Aorta (tissue), 5 donors: ENCODE data around the gene HVCN1. TPM values are rescaled to one million over a fixed set of nuclear protein-coding genes. Genes with fewer than 3 reads are reported as not detected.

Source experiments
- ATAC-seq: fragments of 200-7000 bp; cut with Tn5 transposase; one replicate; pipeline ENCODE4 v1.9.1; 2022; ENCODE audit warnings: moderate library complexity; ENCODE audit not compliant: low FRiP score
- DNase-seq, 2 donors: peaks; one replicate each; pipeline ENCODE4 v3.0.0-alpha.2; 2020
- H3K27ac ChIP-seq, 2 donors: one replicate each; pipeline ENCODE4 v1.5.1; 2013; ENCODE audit warnings: low read length in 2 of 2, mild to moderate bottlenecking in 2 of 2, moderate library complexity in 2 of 2, control low read depth in 1 of 2, inconsistent platforms in 1 of 2, low read depth in 1 of 2
- H3K27me3 ChIP-seq, 2 donors: one replicate each; pipeline ENCODE4 v1.6.1; 2013; ENCODE audit warnings: control low read depth in 1 of 2, low read length in 1 of 2, mild to moderate bottlenecking in 1 of 2, moderate library complexity in 1 of 2; ENCODE audit not compliant: insufficient read depth in 2 of 2, control insufficient read depth in 1 of 2
- H3K36me3 ChIP-seq, 2 donors: one replicate each; pipeline ENCODE4 v1.6.1; 2013; ENCODE audit warnings: control low read depth in 1 of 2, low read length in 1 of 2, mild to moderate bottlenecking in 1 of 2; ENCODE audit not compliant: insufficient read depth in 2 of 2, control insufficient read depth in 1 of 2
- H3K4me1 ChIP-seq, 2 donors: one replicate each; pipeline ENCODE4 v1.6.1; 2013; ENCODE audit warnings: low read length in 2 of 2, control low read depth in 1 of 2, mild to moderate bottlenecking in 1 of 2, moderate library complexity in 1 of 2; ENCODE audit not compliant: insufficient read depth in 2 of 2, control insufficient read depth in 1 of 2
- H3K4me3 ChIP-seq, 2 donors: one replicate each; pipeline ENCODE4 v1.5.1; 2013; ENCODE audit warnings: low read length in 2 of 2, control low read depth in 1 of 2, mild to moderate bottlenecking in 1 of 2
- H3K9me3 ChIP-seq: one replicate; pipeline ENCODE4 v1.6.1; 2013; ENCODE audit warnings: mild to moderate bottlenecking, low read length; ENCODE audit not compliant: control insufficient read depth
- WGBS, 2 donors: extraction: QIAGEN DNeasy Blood & Tissue Kit; methylation state at CpG; one replicate each; pipeline ENCODE4 v1.1.7; 2013; 5-methylcytosine and 5-hydroxymethylcytosine counted together
- intact Hi-C, 2 donors: fragments of 100-400 bp; cut with DNase I; formaldehyde crosslinking; loops; one replicate each; pipeline versions ENCODE4 v1.14.2 to v1.15.0; 2022
- polyA plus RNA-seq, 2 donors: library from polyadenylated mRNA; stranded (reverse); fragments of 200-250 nt; gene quantifications; one replicate each; pipeline ENCODE4 v1.2.3, GENCODE V29; 2013
- total RNA-seq, 2 donors: library from RNA; stranded (reverse); fragmentation: NEBNext Ultra II Directional; extraction: Animal tissue kit (Norgen Biotek cat#: 25700); gene quantifications; one replicate each; pipeline ENCODE4 v1.2.1, GENCODE V29; 2021
- donor health status: healthy with polysubstance abuse.
- donor health status: Bipolar disorder and iron deficiency.
- donor health status: DM: no; HTN: no; CAD: no.
- donor health status: DM: no; HTN: no; CAD: no.
- donor health status: DM: yes; HTN: yes; CAD: no.

HVCN1 gene
- total and polyA plus RNA-seq, 4 donors, result 4.1 to 10.1 (median 7.3) TPM

- H3K9me3 ChIP-seq, result no peaks in the 10 kb centered on the region
- no peak for ATAC-seq
- no peaks in the 10 kb centered on the region for H3K36me3 ChIP-seq
- intact Hi-C loops, result no loop called here
- no peaks in the 10 kb centered on the region for H3K27me3 ChIP-seq
- no peak overlapping the region for H3K27ac ChIP-seq
- no peaks in the 10 kb centered on the region for H3K4me1 ChIP-seq
- WGBS, 2 donors, result 82 to 83% methylated on average over 12 of the region's 12 CpGs
- H3K4me3 ChIP-seq, result no peak overlapping the region
- DNase-seq, result peak in 1 of 2 donors; percentile 87
Observed at GRCh38 chr12:110694330-110694901, 5.5 kb upstream of the HVCN1 start.

- Histone ChIP-seq H3K36me3 (no peaks in the 10 kb centered on the region), H3K27ac (no peak overlapping the region), H3K27me3 (no peaks in the 10 kb centered on the region), H3K4me3 (no peak overlapping the region), H3K9me3 (no peaks in the 10 kb centered on the region), H3K4me1 (no peaks in the 10 kb centered on the region)
- DNase-seq (peak in 1 of 2 donors; percentile 81), ATAC-seq (no peak)
- 80 to 82% methylated on average over 7 of the region's 7 CpGs for WGBS, 2 donors
- intact Hi-C loops, result no loop called here
Observed at GRCh38 chr12:110693731-110694130, 4.8 kb upstream of the HVCN1 start.

- Histone ChIP-seq H3K36me3 (no peaks in the 10 kb centered on the region), H3K27me3 (no peaks in the 10 kb centered on the region), H3K27ac (no peak overlapping the region), H3K4me1 (no peaks in the 10 kb centered on the region), H3K4me3 (no peak overlapping the region), H3K9me3 (peaks cover 2% of the 10 kb centered on the region)
- no peak for ATAC-seq
- 52 to 55% methylated on average over 4 of the region's 4 CpGs for WGBS, 2 donors
- intact Hi-C loops, result no loop called here
- DNase-seq, result no peak
Observed at GRCh38 chr12:110690127-110690430, 1.2 kb upstream of the HVCN1 start.

GRCh38 chr12:110689281-110690126 lies 589 bp upstream of the HVCN1 start:
- no peaks in the 10 kb centered on the region for H3K4me1 ChIP-seq
- DNase-seq (peak; percentile 85 to 87), ATAC-seq (peak; percentile 82)
- H3K27ac ChIP-seq, result peak overlapping the region in 1 of 2 donors; percentile 36
- peak overlapping the region; percentile 44 to 45 for H3K4me3 ChIP-seq
- WGBS, 2 donors, result 1 to 2% methylated on average over 38 of the region's 38 CpGs
- H3K36me3 ChIP-seq, result no peaks in the 10 kb centered on the region
- H3K9me3 ChIP-seq, result peaks cover 2% of the 10 kb centered on the region
- H3K27me3 ChIP-seq, result no peaks in the 10 kb centered on the region
- intact Hi-C loops, result no loop called here

- no peaks in the 10 kb centered on the region for H3K36me3 ChIP-seq
- intact Hi-C loops, result no loop called here
- H3K27me3 ChIP-seq, result no peaks in the 10 kb centered on the region
- ATAC-seq, result no peak
- H3K27ac ChIP-seq, result no peak overlapping the region
- 94 to 97% methylated on average over 15 of the region's 15 CpGs for WGBS, 2 donors
- no peaks in the 10 kb centered on the region for H3K4me1 ChIP-seq
- no peak overlapping the region for H3K4me3 ChIP-seq
- peaks cover 2% of the 10 kb centered on the region for H3K9me3 ChIP-seq
- DNase-seq, result no peak
Observed at GRCh38 chr12:110687396-110688169, 1.3 kb downstream of the HVCN1 start.

- Histone ChIP-seq H3K27ac (no peak overlapping the region), H3K4me1 (no peaks in the 10 kb centered on the region), H3K4me3 (no peak overlapping the region), H3K36me3 (peaks cover 0 to 3% of the 10 kb centered on the region in 2 donors), H3K27me3 (no peaks in the 10 kb centered on the region), H3K9me3 (peaks cover 2% of the 10 kb centered on the region)
- intact Hi-C loops, result no loop called here
- WGBS, 2 donors, result 95 to 99% methylated on average over 3 of the region's 3 CpGs
- DNase-seq (no peak), ATAC-seq (no peak)
Observed at GRCh38 chr12:110686294-110686903, 2.5 kb downstream of the HVCN1 start.

GRCh38 chr12:110684312-110684836 lies 4.5 kb downstream of the HVCN1 start:
- Histone ChIP-seq H3K36me3 (peaks cover 0 to 3% of the 10 kb centered on the region in 2 donors), H3K27ac (no peak overlapping the region), H3K27me3 (no peaks in the 10 kb centered on the region), H3K4me1 (no peaks in the 10 kb centered on the region), H3K9me3 (peaks cover 2% of the 10 kb centered on the region), H3K4me3 (no peak overlapping the region)
- DNase-seq (no peak), ATAC-seq (no peak)
- 81 to 85% methylated on average over 7 of the region's 7 CpGs for WGBS, 2 donors
- intact Hi-C loops, result no loop called here

GRCh38 chr12:110683888-110684287 lies 5.0 kb downstream of the HVCN1 start:
- Histone ChIP-seq H3K9me3 (peaks cover 2% of the 10 kb centered on the region), H3K27me3 (no peaks in the 10 kb centered on the region), H3K4me1 (no peaks in the 10 kb centered on the region), H3K36me3 (peaks cover 0 to 3% of the 10 kb centered on the region in 2 donors), H3K4me3 (no peak overlapping the region), H3K27ac (no peak overlapping the region)
- 97 to 100% methylated on average over 2 of the region's 2 CpGs for WGBS, 2 donors
- DNase-seq, result no peak
- intact Hi-C loops, result no loop called here
- no peak for ATAC-seq
